HG03457 (cell line): Measurements from ENCODE around the gene HECA.
"Not testable (repeated sequence)": the region's sequence is repeated elsewhere in the genome, so short reads cannot be mapped to it uniquely, and the experiment has no call there.

ENCODE experiments used
- ATAC-seq: cut with Tn5 transposase; IDR thresholded peaks from one replicate; pipeline ENCODE4 v1.9.1; 2021; ENCODE audit warnings: moderate number of reproducible peaks; ENCODE audit not compliant: unreplicated experiment

The HECA gene

GRCh38 chr6:139135578-139136545, 982 bp downstream of the HECA start:
- no peak for ATAC-seq

DNA sequence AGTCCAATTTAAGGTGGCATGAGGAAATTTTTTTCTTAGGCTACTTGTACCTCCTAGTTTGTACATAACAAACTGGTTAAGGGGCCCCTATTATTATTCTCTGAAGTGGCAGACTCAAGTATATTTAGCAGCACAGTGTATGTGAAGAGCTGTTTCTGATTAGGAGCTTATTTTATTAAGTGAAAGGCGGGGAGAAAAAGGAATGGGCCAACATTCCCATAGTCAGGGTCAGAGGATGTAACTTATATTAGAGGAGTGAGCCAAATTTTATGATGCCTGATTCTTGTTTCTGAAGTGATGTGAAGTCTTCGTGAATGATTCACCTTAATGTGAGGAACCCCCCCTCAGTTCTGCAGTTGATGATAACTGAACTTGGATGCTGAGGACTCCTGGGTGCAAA, 2.8 kb downstream of the HECA start:
- ATAC-seq = no peak

DNA sequence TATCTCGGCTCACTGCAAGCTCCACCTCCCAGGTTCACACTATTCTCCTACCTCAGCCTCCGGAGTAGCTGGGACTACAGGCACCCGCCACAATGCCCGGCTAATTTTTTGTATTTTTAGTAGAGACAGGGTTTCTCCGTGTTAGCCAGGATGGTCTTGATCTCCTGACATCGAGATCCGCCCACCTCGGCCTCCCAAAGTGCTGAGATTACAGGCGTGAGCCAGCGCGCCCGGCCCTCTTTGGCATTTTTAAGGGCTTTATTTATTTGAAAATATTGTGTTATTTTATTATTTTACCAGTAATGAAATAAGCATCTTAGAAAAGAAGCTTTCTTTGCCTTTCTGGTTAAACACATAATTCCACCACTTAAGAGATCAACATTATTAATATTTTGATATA, 6.0 kb downstream of the HECA start:
- not testable (repeated sequence) for ATAC-seq

GRCh38 chr6:139142262-139142661, 7.4 kb downstream of the HECA start:
- no peak for ATAC-seq

DNA sequence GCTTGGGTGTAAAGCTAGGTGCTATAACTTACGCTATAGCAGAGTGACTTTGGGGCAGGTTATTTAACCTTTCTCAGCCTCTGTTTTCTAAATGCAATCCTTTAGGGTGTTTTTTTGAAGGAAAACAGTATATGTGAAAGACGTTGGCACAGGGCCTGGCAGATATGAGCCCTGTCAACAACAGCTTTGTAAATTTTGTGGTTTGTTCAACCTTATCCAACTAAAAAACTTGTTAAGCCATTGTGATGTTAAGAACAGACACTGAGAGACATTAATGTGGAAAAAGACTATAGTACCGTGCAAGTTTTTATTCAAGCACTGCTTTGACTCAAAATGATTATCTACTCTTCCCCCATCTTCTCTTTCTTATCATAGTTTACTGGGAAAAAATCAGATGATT, 8.2 kb downstream of the HECA start:
- no peak for ATAC-seq

DNA sequence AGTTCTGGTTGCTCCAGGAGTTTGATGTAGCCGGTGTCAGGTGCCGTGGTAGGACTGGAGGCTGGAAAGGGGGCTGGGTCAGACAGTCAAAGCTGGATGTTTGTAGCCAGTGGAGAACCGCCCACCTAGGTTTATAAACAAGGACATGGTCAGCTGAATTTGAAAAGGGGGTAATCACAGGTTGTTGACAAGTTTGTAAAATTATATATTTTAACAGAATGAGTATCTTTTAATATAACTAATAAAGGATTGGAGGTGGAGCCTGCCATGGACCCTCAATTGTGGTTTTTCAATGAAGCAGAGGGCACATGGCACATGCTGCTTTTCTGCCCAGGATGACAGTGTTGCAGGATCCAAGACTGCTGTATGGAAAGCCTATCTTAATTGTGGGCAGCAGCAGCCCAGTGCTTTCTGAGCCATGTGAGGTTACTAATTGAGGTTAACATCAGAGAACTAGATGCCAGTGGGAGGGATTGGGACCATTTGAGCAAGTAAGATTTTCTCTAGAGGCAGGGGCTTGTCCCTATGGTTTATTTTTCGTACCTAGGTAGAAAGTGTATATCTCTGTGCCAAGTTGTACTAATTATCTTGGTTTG, 9.7 kb downstream of the HECA start:
- no peak for ATAC-seq

DNA sequence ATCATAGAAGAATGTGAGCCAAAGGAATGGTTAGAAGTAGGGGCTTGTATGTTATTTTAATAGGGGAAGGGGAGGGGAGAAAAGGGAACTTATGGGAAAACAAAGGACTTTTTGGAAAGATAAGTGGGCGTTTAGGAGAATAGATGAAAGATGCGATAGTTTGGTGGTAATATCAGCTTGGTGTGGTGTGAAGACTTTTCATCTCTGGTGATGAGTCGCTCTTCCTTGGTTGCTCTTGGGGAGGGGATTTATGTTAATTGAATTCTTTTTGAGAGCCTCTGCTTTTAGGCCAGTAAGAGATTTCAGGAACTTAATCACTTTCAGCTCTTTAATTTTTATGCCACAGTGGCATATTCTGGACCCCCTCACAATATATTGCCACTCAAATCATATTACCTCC, 10.8 kb downstream of the HECA start:
- no peak for ATAC-seq

DNA sequence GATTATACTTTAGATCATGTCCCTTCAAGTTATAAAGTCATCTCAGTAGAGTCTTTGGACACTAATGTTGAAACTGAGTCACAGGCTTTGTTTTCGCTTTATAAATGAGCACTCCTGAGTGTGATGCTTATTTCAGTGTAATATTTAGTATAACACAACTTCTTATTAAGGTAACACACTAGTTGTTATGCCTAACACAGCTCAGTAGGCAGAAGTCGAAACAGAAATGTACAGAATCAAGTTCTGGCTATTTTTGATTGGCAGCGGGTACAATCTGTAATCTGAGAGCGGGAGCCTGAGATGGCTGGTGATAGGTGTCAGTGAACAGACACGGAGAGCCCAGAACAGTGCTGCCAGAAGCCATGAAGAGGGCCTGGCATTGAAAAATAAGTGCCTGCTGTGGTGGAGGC, 11.4 kb downstream of the HECA start:
- ATAC-seq = no peak

DNA sequence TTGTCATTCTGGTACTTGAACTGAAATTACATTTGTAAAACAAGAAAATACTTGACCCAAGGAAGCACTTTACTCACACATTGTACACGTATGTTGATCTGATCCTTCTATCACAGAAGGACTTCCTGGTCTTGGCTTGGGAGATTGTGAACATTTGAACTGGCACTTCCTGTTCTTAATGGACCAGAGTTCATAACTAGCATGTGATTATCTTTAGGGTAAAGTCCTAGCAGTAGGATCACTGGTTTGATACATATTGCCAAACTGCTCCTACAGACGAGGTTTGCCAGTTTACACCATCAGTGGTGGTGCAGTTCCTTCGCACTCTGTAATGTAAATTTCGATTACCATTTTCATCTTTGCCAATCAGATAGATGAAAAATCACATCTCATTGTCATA, 12.7 kb downstream of the HECA start:
- no peak for ATAC-seq

- no peak for ATAC-seq
Measured at GRCh38 chr6:139148557-139149235, 13.8 kb downstream of the HECA start.

DNA sequence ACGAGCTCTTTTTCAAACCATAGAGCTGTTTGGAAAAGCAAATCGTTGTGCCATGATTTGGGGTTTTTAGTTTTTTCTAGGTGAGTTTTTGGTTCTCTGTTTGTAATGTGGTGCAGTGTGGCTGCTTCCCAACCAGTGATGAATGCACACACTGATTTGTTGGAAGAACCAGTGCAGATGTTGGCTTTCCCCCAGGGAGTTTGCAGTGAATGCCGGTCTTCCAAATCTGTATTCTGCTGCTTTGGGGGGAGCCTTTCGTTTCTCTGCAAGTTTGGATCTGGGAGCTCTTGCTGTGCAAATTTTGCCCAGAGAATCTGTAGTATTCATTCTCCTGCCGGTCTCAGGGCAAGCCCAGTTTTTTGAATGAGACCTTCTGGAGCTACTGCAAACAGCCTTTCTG, 14.5 kb downstream of the HECA start:
- no peak for ATAC-seq

DNA sequence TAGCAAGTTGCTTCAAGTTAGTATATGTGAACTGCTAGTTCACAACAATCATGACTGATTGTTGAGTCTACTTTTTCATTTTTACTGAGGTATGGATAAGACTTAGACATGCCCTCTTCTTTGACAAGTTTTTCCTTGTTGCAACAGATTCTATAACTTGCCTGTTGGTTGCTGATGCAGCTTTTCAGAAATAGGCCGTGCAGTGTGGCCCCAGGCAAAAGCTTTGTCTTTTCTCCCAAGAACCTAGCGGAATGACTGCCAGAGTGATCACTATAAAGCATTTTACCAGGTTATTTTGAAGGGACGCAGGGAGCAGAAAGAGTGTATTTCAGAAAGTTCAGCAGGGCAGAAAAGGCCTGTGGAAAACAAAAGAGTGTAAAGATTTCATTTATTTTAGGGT, 16.0 kb downstream of the HECA start:
- no peak for ATAC-seq

DNA sequence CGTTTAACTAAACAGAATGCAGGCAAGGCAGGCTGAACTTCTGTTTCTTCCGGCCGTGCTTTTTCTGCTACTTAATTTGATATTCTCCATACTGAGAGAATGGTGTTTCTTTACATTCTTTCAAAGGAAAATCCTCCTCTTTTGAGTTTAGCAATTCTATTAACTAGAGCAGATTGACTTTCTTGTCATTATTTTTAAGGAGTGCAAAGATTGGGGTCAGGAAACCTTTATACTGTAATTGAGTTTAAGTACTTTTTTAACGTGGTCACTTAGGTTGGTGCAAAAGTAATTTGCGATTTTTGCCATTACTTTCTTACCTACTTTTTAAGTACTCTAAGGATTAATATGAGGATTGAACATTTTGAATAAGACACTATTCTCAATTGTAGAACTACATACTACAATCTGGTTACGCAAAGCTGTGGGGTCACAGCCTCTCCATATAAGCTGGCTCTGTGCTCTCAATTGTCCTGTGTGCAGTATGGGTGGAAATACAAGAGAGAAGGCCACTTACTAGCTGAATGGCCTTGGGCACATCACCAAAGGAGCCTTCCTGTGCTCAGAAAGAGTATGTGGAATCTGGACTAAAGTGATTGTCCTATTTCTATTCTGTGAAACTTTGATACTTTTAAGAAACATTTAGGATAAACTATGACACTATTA, 16.7 kb downstream of the HECA start:
- ATAC-seq = no peak

GRCh38 chr6:139152088-139152891, 17.4 kb downstream of the HECA start:
- ATAC-seq = no peak

- ATAC-seq = no peak
Measured at GRCh38 chr6:139152892-139153271, 18.0 kb downstream of the HECA start.

DNA sequence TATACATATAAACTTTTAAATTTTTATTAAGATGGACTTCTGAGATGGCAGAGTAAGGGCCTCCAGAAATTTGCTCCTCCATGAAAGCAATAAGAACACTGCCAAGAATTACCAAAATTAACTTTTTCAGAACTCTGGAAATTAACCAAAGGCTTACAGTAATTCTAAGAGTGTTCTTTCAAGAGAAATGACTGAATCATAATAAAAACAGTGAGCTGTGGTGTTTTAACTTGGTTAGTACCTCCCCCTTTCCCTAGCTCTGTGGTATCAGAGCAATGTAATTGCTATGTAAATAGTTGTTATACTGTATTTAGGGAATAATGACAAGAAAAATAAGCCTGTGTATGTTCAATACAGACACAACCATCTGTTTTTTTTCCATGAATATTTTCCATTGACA, 19.0 kb downstream of the HECA start:
- no peak for ATAC-seq

GRCh38 chr6:139154881-139155547, 20.1 kb downstream of the HECA start:
- ATAC-seq = no peak

DNA sequence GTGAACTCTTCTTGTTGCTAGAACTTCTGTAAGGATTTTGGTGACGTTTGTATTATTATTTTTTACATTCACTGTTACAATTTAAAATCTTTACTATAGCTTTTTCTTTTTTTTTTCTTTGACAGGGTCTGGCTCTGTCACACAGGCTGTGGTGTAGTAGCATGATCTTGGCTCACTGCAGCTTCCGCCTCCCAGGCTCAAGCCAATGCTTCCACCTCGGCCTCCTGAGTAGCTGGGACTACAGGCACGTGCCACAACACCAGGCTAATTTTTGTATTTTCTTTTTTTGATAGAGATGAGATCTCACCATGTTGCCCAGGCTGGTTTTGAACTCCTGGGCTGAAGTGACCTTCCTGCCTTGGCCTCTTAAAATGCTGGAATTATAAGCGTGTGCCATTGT, 21.2 kb downstream of the HECA start:
- no peak for ATAC-seq

GRCh38 chr6:139156551-139156950, 21.7 kb downstream of the HECA start:
- ATAC-seq = no peak

DNA sequence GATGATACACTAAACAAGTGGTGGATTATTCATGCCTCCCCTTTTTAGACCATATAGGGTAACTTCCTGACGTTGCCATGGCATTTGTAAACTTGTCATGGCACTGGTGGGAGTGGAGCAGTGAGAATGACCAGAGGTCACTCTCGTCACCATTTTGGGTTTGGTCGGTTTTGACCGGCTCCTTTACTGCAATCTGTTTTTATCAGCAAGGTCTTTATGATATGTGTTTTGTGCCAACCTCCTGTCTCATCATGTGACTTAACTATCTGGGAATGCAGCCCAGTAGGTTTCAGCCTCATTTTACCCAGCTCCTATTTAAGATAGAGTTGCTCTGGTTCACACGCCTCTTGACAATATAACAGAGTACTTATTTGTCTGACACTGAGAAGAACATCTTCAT, 22.2 kb downstream of the HECA start:
- not testable (repeated sequence) for ATAC-seq
